NT2/D1 (cell line): ENCODE data around the gene RTCA.
"Not testable (repeated sequence)": the region's sequence is repeated elsewhere in the genome, so short reads cannot be mapped to it uniquely, and the experiment has no call there.

Experiments used
- DNase-seq: peaks from one replicate; pipeline ENCODE4 v3.0.0-alpha.2; 2011; ENCODE audit warnings: low read depth, low spot score
- H3K27me3 ChIP-seq: 2 replicates; pipeline ENCODE4 v1.6.0; 2011; ENCODE audit warnings: mild to moderate bottlenecking; ENCODE audit not compliant: insufficient read length, insufficient read depth
- H3K36me3 ChIP-seq: 2 replicates; pipeline ENCODE4 v1.6.1; 2011; ENCODE audit warnings: mild to moderate bottlenecking, low read length, mixed read lengths; ENCODE audit not compliant: insufficient read depth, insufficient read length
- H3K4me1 ChIP-seq: 2 replicates; pipeline ENCODE4 v1.5.1; 2011; ENCODE audit not compliant: insufficient read depth, insufficient read length
- H3K4me3 ChIP-seq: 2 replicates; pipeline ENCODE4 v1.5.1; 2011; ENCODE audit warnings: low read depth; ENCODE audit not compliant: insufficient read length
- H3K9ac ChIP-seq: 2 replicates; pipeline ENCODE4 v1.6.0; 2011; ENCODE audit warnings: low read depth; ENCODE audit not compliant: insufficient read length
- H3K9me3 ChIP-seq: 2 replicates; pipeline ENCODE4 v1.5.1; 2011; ENCODE audit warnings: mild to moderate bottlenecking, low read length; ENCODE audit not compliant: insufficient read depth
- SUZ12 ChIP-seq: IDR thresholded peaks from 2 replicates; pipeline ENCODE4 v1.6.1; 2011; ENCODE audit not compliant: insufficient read length, insufficient read depth; ENCODE audit errors: extremely low read depth
- YY1 ChIP-seq: IDR thresholded peaks from 2 replicates; pipeline ENCODE4 v1.6.1; 2011; ENCODE audit not compliant: insufficient read length, insufficient read depth
- ZNF274 ChIP-seq: IDR thresholded peaks from 2 replicates; pipeline ENCODE4 v1.6.1; 2011; ENCODE audit warnings: mild to moderate bottlenecking, low read depth, low read length

RTCA gene

GRCh38 chr1:100249155-100249536 lies 16.9 kb upstream of the RTCA start:
- no peak for TF ChIP-seq YY1
- TF ChIP-seq ZNF274, result no peak
- no peak for TF ChIP-seq SUZ12
- no peaks in the 10 kb centered on the region for H3K9me3 ChIP-seq
- H3K9ac ChIP-seq, result peak overlapping the region; percentile 99
- H3K27me3 ChIP-seq, result no peaks in the 10 kb centered on the region
- peak overlapping the region; percentile 94 for H3K4me3 ChIP-seq
- peaks cover 10% of the 10 kb centered on the region for H3K36me3 ChIP-seq
- no peaks in the 10 kb centered on the region for H3K4me1 ChIP-seq
- no peak for DNase-seq

GRCh38 chr1:100249537-100250257 lies 16.3 kb upstream of the RTCA start, which contains the start of gene DBT:
TSS of gene DBT (minus strand) at chr1:100249834. CDS start at chr1:100249820, 14 bp downstream.
- Histone ChIP-seq H3K36me3 (peaks cover 7% of the 10 kb centered on the region), H3K4me1 (no peaks in the 10 kb centered on the region), H3K4me3 (peak within 1 kb of the TSS; percentile 94), H3K27me3 (no peaks in the 10 kb centered on the region), H3K9me3 (no peaks in the 10 kb centered on the region), H3K9ac (peak within 1 kb of the TSS; percentile 99)
- DNase-seq, result peak; percentile 97
- TF ChIP-seq YY1, result peak; percentile 79
- no peak for TF ChIP-seq SUZ12
- TF ChIP-seq ZNF274, result no peak

GRCh38 chr1:100250264-100250663 lies 15.8 kb upstream of the RTCA start:
- no peak overlapping the region for H3K9ac ChIP-seq
- no peaks in the 10 kb centered on the region for H3K9me3 ChIP-seq
- TF ChIP-seq ZNF274 (no peak), YY1 (no peak), SUZ12 (no peak)
- H3K36me3 ChIP-seq, result peaks cover 7% of the 10 kb centered on the region
- DNase-seq, result no peak
- H3K27me3 ChIP-seq, result no peaks in the 10 kb centered on the region
- H3K4me1 ChIP-seq, result no peaks in the 10 kb centered on the region
- H3K4me3 ChIP-seq, result peak overlapping the region; percentile 94

DNA sequence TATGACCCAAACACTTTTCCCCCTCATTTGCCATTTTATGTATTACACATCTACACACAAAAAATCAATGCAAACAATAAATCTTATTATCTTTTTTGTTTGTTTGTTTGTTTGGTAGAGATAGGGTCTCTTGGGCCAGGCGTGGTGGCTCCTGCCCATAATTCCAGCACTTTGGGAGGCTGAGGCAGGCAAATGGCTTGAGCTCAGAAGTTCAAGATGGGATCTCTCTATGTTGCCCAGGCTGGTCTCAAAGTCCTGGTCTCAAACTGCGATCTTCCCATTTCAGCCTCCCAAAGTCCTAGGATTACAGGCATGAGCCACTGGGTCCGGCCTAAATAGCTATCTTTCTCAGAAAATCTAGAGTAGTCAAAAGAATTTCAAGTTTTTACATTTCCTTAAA lies 15.2 kb upstream of the RTCA start:
- no peaks in the 10 kb centered on the region for H3K4me1 ChIP-seq
- no peaks in the 10 kb centered on the region for H3K27me3 ChIP-seq
- TF ChIP-seq ZNF274, result no peak
- TF ChIP-seq YY1, result no peak
- TF ChIP-seq SUZ12, result no peak
- H3K36me3 ChIP-seq, result peaks cover 7% of the 10 kb centered on the region
- DNase-seq, result no peak
- H3K9ac ChIP-seq, result no peak overlapping the region
- no peaks in the 10 kb centered on the region for H3K9me3 ChIP-seq
- no peak overlapping the region for H3K4me3 ChIP-seq

DNA sequence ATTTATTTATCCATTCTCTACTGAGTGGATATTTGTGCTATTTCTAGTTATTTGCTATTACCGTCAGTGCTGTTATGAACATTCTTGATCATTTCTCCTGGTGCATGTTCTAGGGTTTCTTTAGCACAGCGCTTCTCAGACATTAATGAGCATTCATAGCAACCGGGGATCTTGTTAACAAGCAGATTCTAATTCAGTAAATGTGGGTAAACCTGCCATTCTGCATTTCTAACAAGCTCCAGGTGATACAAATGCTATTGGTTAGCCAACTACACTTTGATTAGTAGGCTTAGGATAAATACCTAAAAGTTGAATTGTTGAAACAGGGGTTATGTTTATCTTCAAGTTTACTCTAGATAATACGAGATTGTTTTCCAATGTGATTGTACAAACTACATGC lies 13.1 kb upstream of the RTCA start:
- Histone ChIP-seq H3K9me3 (no peaks in the 10 kb centered on the region), H3K9ac (no peak overlapping the region), H3K27me3 (no peaks in the 10 kb centered on the region), H3K36me3 (no peaks in the 10 kb centered on the region), H3K4me3 (no peak overlapping the region), H3K4me1 (no peaks in the 10 kb centered on the region)
- no peak for TF ChIP-seq SUZ12
- TF ChIP-seq ZNF274, result no peak
- no peak for TF ChIP-seq YY1
- DNase-seq, result no peak

GRCh38 chr1:100253552-100253951 lies 12.5 kb upstream of the RTCA start:
- H3K4me3 ChIP-seq, result no peak overlapping the region
- no peaks in the 10 kb centered on the region for H3K4me1 ChIP-seq
- no peak for DNase-seq
- TF ChIP-seq SUZ12, result no peak
- TF ChIP-seq YY1, result no peak
- TF ChIP-seq ZNF274, result no peak
- H3K36me3 ChIP-seq, result no peaks in the 10 kb centered on the region
- H3K27me3 ChIP-seq, result no peaks in the 10 kb centered on the region
- H3K9ac ChIP-seq, result no peak overlapping the region
- H3K9me3 ChIP-seq, result no peaks in the 10 kb centered on the region

DNA sequence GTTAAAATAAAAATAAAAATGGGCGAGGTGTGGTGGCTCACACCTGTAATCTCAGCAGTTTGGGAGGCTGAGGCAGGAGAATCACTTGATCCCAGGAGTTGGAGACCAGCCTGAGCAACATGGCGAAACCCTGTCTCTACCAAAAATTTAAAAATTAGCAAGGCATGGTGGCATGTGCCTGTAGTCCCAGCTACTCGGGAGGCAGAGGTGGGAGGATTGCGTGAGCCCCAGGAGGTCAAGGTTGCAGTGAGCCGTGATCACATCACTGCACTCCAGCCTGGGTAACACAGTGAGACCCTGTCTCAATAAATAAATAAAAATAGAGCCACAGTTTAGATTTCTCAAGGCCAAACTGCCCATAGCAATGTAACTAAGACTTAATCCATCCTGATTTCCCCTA lies 9.7 kb upstream of the RTCA start:
- H3K9ac ChIP-seq, H3K4me3 ChIP-seq, H3K27me3 ChIP-seq, H3K36me3 ChIP-seq, DNase-seq, H3K9me3 ChIP-seq, H3K4me1 ChIP-seq: not testable (repeated sequence)

- H3K4me3 ChIP-seq, H3K9ac ChIP-seq, H3K9me3 ChIP-seq, H3K4me1 ChIP-seq, H3K27me3 ChIP-seq, H3K36me3 ChIP-seq, DNase-seq: not testable (repeated sequence)
Observed at GRCh38 chr1:100258427-100258826, 7.6 kb upstream of the RTCA start.
